Measurements from ENCODE around the gene CCL17. TPM values are rescaled to one million over a fixed set of nuclear protein-coding genes. Genes with fewer than 3 reads are reported as not detected.

Gene CCL17
- 1.1 TPM for total RNA-seq

GRCh38 chr16:57403965-57404817, at the start of gene CCL17:
Gene CCL17, plus strand, starts transcription at chr16:57404767. Its CDS starts 9,166 bp downstream, at chr16:57413933.

DNA sequence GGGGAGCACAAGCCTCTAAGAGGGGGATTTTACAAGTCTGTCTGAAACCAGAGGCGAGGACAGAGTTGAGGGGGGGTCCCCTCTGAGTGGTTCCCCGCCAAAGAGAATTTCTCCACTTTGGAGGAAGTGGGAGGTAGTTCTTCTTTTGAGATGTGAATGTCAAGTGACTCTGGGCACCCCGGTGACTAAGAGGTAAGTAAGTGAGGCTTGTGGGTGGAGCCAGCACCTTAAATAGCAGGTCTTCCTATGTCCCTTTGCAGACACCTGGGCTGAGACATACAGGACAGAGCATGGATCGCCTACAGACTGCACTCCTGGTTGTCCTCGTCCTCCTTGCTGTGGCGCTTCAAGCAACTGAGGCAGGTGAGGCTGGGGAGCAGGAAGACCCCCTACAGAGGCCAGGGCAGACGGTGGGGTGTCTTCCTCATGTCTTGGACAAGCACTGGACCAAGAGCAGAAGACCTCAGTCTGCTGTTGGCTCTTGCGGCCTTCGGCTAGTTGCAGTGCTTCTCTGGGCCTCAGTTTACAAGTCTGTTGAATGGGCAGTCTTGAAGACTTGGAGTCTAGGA, 46.0 kb upstream of the CCL17 start, which contains the start of gene CCL22:
Gene CCL22 (plus strand): TSS at position 257 of the 569 bp plus-strand sequence. CDS start 34 bp downstream, at position 291.

GRCh38 chr16:57372372-57373116, 32.0 kb upstream of the CCL17 start, which contains the start of gene CX3CL1:
Gene CX3CL1, plus strand, starts transcription at chr16:57372490. Its CDS starts 79 bp downstream, at chr16:57372569.

DNA sequence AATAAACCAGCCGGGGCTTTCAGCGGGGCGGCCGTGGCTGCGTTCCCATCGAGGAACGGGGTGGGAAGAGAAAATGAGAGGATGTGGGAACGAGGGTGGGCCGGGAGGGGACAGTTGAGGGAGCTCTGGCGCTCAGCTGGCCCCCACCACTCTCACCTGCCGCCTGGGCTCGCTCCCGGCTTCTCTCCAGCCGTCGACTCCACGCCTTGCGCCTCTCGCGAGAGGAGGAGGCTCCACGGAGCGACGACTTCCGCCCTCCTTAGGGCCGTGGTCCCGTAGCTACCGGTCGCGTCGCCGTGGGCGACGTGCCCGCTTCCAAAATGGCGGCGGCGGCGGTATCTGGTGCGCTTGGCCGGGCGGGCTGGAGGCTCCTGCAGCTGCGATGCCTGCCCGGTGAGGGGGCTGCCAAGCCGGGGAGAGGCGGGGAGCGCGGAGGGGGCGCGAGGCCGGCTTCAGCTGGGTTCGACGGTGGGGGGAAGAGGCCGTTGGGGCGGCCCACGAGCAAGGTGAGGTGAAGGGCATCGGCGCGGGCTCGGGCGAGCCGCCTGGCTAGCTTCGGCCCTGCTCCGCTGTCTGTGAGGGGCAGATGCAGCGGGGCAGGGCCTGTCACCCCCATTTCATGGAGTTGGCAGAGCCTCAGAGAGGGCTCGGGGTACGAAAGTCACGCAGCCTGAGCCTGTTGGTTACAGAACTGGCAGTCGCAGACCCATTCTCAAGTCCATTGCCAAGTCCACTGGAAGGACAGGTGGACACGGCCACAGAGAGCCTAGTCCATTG, 42.8 kb downstream of the CCL17 start, which contains the start of the genes CIAPIN1 and COQ9:
Gene CIAPIN1 (minus strand): TSS at position 200 of the 777 bp plus-strand sequence. CDS start 6,457 bp downstream, outside the sequence.
Gene COQ9 (plus strand): TSS at position 294 of the 777 bp plus-strand sequence. CDS start 27 bp downstream, at position 321.

DNA sequence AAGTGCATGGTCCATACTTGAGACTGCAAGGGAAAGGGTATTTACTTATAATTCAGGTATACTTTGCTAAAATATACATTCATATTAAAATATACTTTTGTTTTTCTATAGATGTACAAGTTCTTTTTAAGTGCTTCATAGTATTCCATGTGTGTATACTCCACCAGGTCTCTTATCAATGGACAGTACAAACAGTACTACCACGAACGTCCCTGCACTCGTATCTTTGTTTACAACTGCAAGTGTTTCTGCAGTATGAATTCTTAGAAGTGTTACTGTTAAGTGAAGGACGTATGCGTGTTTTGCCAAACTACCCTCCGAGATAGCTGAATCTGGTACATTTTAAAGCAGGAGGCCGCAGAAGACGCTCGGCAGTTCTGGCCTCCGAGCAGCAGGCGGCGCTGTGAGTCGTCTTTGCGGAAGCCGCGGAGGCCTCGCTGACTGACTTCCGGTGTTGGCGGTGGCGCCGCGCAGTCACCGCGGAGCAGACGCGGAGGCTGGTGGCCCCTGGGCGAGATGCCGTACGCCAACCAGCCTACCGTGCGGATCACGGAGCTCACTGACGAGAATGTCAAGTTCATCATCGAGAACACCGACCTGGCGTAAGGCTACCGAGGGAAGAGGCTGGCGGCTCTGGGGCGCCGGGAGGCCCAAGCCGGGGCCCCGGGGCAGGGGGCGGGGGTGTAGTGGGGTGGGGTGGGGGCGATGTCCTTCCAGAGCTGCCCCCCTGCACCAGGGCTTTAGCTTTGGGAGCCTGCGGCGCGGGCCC, 57.8 kb downstream of the CCL17 start, which contains the start of gene POLR2C:
Gene POLR2C (plus strand): TSS at position 471 of the 769 bp plus-strand sequence. CDS start 46 bp downstream, at position 517.

Other genes with a start within 250 kb of the CCL17 start
- gene PSME3IP1, start 218.7 kb upstream of the CCL17 start, total RNA-seq = 45.5 TPM
- 70.8 TPM for gene RSPRY1, start 218.4 kb upstream of the CCL17 start, total RNA-seq
- 46.1 TPM for gene ARL2BP, start 159.5 kb upstream of the CCL17 start, total RNA-seq
- gene PLLP, start 120.1 kb upstream of the CCL17 start, total RNA-seq = 14.1 TPM
- gene CCL22, start 46.0 kb upstream of the CCL17 start, total RNA-seq = not detected
- 30.6 TPM for gene CX3CL1, start 32.3 kb upstream of the CCL17 start, total RNA-seq
- 47.7 TPM for gene CIAPIN1, start 42.6 kb downstream of the CCL17 start, total RNA-seq
- gene COQ9, start 42.7 kb downstream of the CCL17 start, total RNA-seq = 77.0 TPM
- gene POLR2C, start 57.9 kb downstream of the CCL17 start, total RNA-seq = 91.0 TPM
- gene DOK4, start 81.7 kb downstream of the CCL17 start, total RNA-seq = 25.6 TPM
- 15.4 TPM for gene CCDC102A, start 131.8 kb downstream of the CCL17 start, total RNA-seq
- gene ADGRG5, start 137.9 kb downstream of the CCL17 start, total RNA-seq = 0.70 TPM
- 66.2 TPM for gene ADGRG1, start 223.9 kb downstream of the CCL17 start, total RNA-seq

Measured in metanephros (tissue), 1 donor.